ENCODE measurements around the gene HUS1B. TPM values are rescaled to one million over a fixed set of nuclear protein-coding genes. Genes with fewer than 3 reads are reported as not detected.

HUS1B gene
- total and polyA plus RNA-seq, 9 of the 15 experiments (the other 6 are each of a cell fraction or from before 2014, with no cell fraction given) = 0.16 to 1.4 (median 0.38) TPM; not detected in 1

GRCh38 chr6:683742-684440 lies 27.0 kb upstream of the HUS1B start (continued):
- TF ChIP-seq FOXA1 (IDR thresholded peaks at IDR 0.05; ENCODE audit: borderline replicate concordance) = no peak
- TF ChIP-seq, protein P1, sequence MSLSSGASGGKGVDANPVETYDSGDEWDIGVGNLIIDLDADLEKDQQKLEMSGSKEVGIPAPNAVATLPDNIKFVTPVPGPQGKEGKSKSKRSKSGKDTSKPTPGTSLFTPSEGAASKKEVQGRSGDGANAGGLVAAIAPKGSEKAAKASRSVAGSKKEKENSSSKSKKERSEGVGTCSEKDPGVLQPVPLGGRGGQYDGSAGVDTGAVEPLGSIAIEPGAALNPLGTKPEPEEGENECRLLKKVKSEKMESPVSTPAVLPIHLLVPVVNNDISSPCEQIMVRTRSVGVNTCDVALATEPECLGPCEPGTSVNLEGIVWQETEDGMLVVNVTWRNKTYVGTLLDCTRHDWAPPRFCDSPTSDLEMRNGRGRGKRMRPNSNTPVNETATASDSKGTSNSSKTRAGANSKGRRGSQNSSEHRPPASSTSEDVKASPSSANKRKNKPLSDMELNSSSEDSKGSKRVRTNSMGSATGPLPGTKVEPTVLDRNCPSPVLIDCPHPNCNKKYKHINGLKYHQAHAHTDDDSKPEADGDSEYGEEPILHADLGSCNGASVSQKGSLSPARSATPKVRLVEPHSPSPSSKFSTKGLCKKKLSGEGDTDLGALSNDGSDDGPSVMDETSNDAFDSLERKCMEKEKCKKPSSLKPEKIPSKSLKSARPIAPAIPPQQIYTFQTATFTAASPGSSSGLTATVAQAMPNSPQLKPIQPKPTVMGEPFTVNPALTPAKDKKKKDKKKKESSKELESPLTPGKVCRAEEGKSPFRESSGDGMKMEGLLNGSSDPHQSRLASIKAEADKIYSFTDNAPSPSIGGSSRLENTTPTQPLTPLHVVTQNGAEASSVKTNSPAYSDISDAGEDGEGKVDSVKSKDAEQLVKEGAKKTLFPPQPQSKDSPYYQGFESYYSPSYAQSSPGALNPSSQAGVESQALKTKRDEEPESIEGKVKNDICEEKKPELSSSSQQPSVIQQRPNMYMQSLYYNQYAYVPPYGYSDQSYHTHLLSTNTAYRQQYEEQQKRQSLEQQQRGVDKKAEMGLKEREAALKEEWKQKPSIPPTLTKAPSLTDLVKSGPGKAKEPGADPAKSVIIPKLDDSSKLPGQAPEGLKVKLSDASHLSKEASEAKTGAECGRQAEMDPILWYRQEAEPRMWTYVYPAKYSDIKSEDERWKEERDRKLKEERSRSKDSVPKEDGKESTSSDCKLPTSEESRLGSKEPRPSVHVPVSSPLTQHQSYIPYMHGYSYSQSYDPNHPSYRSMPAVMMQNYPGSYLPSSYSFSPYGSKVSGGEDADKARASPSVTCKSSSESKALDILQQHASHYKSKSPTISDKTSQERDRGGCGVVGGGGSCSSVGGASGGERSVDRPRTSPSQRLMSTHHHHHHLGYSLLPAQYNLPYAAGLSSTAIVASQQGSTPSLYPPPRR (CRISPR knock-in tag; IDR thresholded peaks at IDR 0.05; ENCODE audit: borderline replicate concordance) = no peak

DNA sequence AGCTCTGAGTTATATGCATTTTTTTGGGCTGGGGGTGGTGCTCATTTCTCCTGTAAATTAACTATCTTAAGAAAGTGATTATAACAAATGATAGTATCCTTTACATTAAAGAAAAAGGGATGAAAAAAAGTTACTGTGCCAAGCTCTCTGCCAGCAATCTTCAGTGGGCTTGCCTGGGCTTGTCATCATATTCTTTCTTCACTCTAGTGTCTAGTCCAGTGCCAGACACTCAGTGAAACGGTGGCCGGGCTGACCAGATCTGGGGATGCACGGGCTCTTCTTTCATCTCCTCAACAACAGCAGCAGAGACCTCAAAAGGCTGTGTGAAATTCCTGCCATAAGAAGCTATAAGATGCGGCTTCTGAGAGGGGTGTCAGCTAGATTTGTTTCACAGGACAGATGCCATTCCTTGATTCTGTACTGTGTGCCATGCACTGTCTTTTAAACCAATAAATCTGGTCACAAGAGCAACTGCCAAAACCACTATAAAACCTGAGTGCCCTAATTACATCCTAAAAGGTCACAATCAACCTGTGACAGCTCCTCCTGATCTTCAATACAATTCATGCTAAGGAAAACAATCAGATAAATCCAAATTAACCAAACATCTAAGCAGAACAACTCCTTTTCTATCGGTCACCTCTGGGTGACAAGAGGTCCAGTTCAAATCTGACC lies 23.9 kb upstream of the HUS1B start:
- intact Hi-C loops (cut with micrococcal nuclease) = no loop called here
- BruUV-seq (replicated peaks) = no TSS peak
- no peak for FAIRE-seq
- CTCF ChIA-PET (ENCODE audit: low intra/inter-chr PET ratio) = no interaction called here
- POLR2A ChIA-PET = interaction anchor here (0.8 to 1.7 kb wide), 3 partner anchors 20 to 25 kb away, joined by 3 to 9 read pairs (median 3); no protein-coding TSS in a partner anchor
- Histone ChIP-seq H3K79me2 (ENCODE audit: control insufficient read depth, insufficient read depth, low read length) (peaks cover 60% of the 10 kb centered on the region; the same call in 2 of the 3 replicates), H4K20me1 (replicated peaks; ENCODE audit: control insufficient read depth, insufficient read depth, low read length) (0 out of 2 replicates have a peak, but pooled peaks cover 5% of the 10 kb centered on the region), H3K9me1 (ENCODE audit: control insufficient read depth, insufficient read depth, low read length) (no peaks in the 10 kb centered on the region), H2AFZ (ENCODE audit: low read depth, low read length) (no peak overlapping the region), H3K9ac (ENCODE audit: insufficient read depth in 1 of 2, low read depth in 2 of 2, low read length in 2 of 2) (no peak overlapping the region), H3K9me3 (replicated peaks; ENCODE audit: control insufficient read depth, insufficient read depth, low read depth, low read length) (no peaks in the 10 kb centered on the region; the same call in 1 of the 2 replicates), H3K27me3 (ENCODE audit: control insufficient read depth in 2 of 2, insufficient read depth in 2 of 2, low read length in 2 of 2) (no peaks in the 10 kb centered on the region), H3K36me3 (ENCODE audit: control insufficient read depth, insufficient read depth, low read length) (no peaks in the 10 kb centered on the region; the same call in 1 of the 3 replicates), H3K4me3 (no peak overlapping the region), H3K27ac (ENCODE audit: extremely low read depth, low read depth, low read length) (no peak overlapping the region), H3K4me2 (ENCODE audit: insufficient read depth, low read length) (no peak overlapping the region), H3K4me1 (replicated peaks in 1 of 2; ENCODE audit: control insufficient read depth in 2 of 2, insufficient read depth in 2 of 2, low read length in 2 of 2) (peaks cover 4 to 21% of the 10 kb centered on the region in 2 experiments; a peak in 4 of 5 replicates)
- no peak for TF ChIP-seq BDP1 (IDR thresholded peaks at IDR 0.05; ENCODE audit: insufficient read depth, insufficient read length)
- TF ChIP-seq, protein P2, sequence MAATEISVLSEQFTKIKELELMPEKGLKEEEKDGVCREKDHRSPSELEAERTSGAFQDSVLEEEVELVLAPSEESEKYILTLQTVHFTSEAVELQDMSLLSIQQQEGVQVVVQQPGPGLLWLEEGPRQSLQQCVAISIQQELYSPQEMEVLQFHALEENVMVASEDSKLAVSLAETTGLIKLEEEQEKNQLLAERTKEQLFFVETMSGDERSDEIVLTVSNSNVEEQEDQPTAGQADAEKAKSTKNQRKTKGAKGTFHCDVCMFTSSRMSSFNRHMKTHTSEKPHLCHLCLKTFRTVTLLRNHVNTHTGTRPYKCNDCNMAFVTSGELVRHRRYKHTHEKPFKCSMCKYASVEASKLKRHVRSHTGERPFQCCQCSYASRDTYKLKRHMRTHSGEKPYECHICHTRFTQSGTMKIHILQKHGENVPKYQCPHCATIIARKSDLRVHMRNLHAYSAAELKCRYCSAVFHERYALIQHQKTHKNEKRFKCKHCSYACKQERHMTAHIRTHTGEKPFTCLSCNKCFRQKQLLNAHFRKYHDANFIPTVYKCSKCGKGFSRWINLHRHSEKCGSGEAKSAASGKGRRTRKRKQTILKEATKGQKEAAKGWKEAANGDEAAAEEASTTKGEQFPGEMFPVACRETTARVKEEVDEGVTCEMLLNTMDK (IDR thresholded peaks at IDR 0.05; ENCODE audit: borderline replicate concordance, insufficient read depth, low read depth, low read length, poor library complexity, severe bottlenecking) = no peak
- ATAC-seq = no peak
- no peak for DNase-seq (ENCODE audit: extremely low read depth in 1 of 4, low spot score in 3 of 4)
- in situ Hi-C loops (cut with MboI) = no loop called here
- 93% methylated on average over 5 of the region's 5 CpGs for WGBS (ENCODE audit: insufficient coverage, low coverage, missing lambda C conversion rate)
